Measurements from ENCODE around the gene KIAA0586.

The KIAA0586 gene

GRCh38 chr14:58426670-58427280 lies 744 bp upstream of the KIAA0586 start:
- peak; percentile 62 for DNase-seq (ENCODE audit: extremely low spot score)
- ChIA-PET CTCF (interaction anchor here (0.9 to 5.2 kb wide), 7 partner anchors 10 to 628 kb away, joined by 3 to 33 read pairs (median 3); partner anchors contain the start of gene TOMM20L), POLR2A (interaction anchor here (1.0 kb wide), 1 partner anchor 129 kb away, joined by 3 read pairs; the partner anchor contains the start of gene ARID4A)
- no peak for TF ChIP-seq CTCF (IDR thresholded peaks at IDR 0.05; ENCODE audit: control extremely low read depth, extremely low read depth, low read depth, missing control alignments)

GRCh38 chr14:58428118-58428683 lies 682 bp downstream of the KIAA0586 start:
- DNase-seq (ENCODE audit: extremely low spot score), result no peak
- TF ChIP-seq CTCF (IDR thresholded peaks at IDR 0.05; ENCODE audit: control extremely low read depth, extremely low read depth, low read depth, missing control alignments), result no peak
- CTCF ChIA-PET, result interaction anchor here (1.3 to 1.5 kb wide), 2 partner anchors 27 to 73 kb away, joined by 4 read pairs; no protein-coding TSS in a partner anchor
- POLR2A ChIA-PET, result no interaction called here

DNA sequence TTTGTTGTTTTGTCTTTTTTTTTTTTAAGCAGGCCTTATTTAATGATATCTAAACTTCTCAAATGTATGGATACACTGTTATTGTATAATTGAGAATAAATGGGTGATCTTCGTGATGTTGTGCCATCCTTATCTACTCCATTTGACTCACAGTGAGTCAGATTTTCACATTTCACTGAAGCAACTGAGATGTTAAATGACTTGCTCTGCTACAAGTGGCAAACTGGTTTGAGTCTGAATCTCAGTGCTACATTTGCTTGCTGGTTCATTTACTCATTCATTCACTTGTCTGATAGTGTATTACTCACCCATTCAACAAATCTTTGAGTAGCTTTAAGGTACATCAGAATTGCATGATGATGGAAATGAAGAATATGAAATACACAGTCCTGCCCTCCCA lies 2.6 kb downstream of the KIAA0586 start:
- no peak for DNase-seq (ENCODE audit: extremely low spot score)
- CTCF ChIA-PET, result interaction anchor here (1.3 to 2.0 kb wide), 3 partner anchors 11 to 17 kb away, joined by 3 to 6 read pairs (median 4); no protein-coding TSS in a partner anchor
- POLR2A ChIA-PET, result no interaction called here
- TF ChIP-seq CTCF (IDR thresholded peaks at IDR 0.05; ENCODE audit: control extremely low read depth, extremely low read depth, low read depth, missing control alignments), result no peak

DNA sequence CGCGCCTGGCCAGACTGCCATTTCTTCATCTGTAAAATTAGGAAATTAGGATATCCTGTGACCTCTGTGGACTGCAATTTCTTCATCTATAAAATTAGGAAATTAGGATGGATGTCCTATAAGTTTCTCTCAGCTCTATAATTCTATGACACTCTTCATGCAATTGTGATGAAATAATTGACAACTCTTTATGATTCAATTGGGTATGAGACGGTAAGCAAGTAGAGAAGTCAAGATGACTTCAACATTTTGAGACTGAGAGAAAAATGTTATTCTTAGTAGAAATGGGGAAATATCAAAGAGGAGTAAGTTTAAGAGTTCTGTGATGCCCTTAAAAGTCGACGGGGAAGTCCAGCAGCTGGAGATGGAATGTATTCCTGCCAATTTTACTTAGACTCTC lies 12.0 kb downstream of the KIAA0586 start:
- CTCF ChIA-PET, result no interaction called here
- POLR2A ChIA-PET, result no interaction called here
- DNase-seq (ENCODE audit: extremely low spot score), result no peak
- no peak for TF ChIP-seq CTCF (IDR thresholded peaks at IDR 0.05; ENCODE audit: control extremely low read depth, extremely low read depth, low read depth, missing control alignments)

- TF ChIP-seq CTCF (IDR thresholded peaks at IDR 0.05; ENCODE audit: control extremely low read depth, extremely low read depth, low read depth, missing control alignments), result no peak
- ChIA-PET CTCF (no interaction called here), POLR2A (interaction anchor here (0.7 kb wide), 1 partner anchor 10 kb away, joined by 8 read pairs; no protein-coding TSS in a partner anchor)
- DNase-seq (ENCODE audit: extremely low spot score), result no peak
Measured at GRCh38 chr14:58444627-58445026, 17.1 kb downstream of the KIAA0586 start.

- CTCF ChIA-PET, result interaction anchor here (0.9 to 1.7 kb wide), 4 partner anchors 9 to 46 kb away, joined by 3 to 7 read pairs (median 4); partner anchors contain the start of genes KIAA0586 and TIMM9
- TF ChIP-seq CTCF (IDR thresholded peaks at IDR 0.05; ENCODE audit: control extremely low read depth, extremely low read depth, low read depth, missing control alignments), result no peak
- POLR2A ChIA-PET, result no interaction called here
- DNase-seq (ENCODE audit: extremely low spot score), result no peak
Measured at GRCh38 chr14:58455593-58456265, 28.2 kb downstream of the KIAA0586 start.

All from GM10248 (cell line).